GM12878 (cell line): ENCODE results near the gene CTBS. TPM values are rescaled to one million over a fixed set of nuclear protein-coding genes. Genes with fewer than 3 reads are reported as not detected.

Experiments
- BHLHE40 ChIP-seq, 2 experiments: fragments of 450-650 bp in 1 of 2; IDR thresholded peaks; 2 replicates each; pipeline ENCODE4 v1.6.1; 2011 to 2017; ENCODE audit warnings: low read depth in 2 of 2, borderline replicate concordance in 1 of 2, improper control_type of control experiment in 1 of 2, low read length in 1 of 2, mild to moderate bottlenecking in 1 of 2
- BRCA1 ChIP-seq: IDR thresholded peaks from 2 replicates; pipeline ENCODE4 v1.6.1; 2011; ENCODE audit warnings: low read depth, low read length, improper control_type of control experiment
- EGR1 ChIP-seq, 2 experiments: IDR thresholded peaks; 1 replicate in 1 of 2; 2 replicates in 1 of 2; pipeline ENCODE4 v1.6.1; 2011 to 2012; ENCODE audit warnings: low read depth in 2 of 2, low read length in 2 of 2, borderline replicate concordance in 1 of 2, mild to moderate bottlenecking in 1 of 2, moderate library complexity in 1 of 2
- EP300 ChIP-seq, 2 experiments: fragments of 150-350 bp in 1 of 2; IDR thresholded peaks; 2 replicates each; pipeline ENCODE4 v1.6.1; 2011 to 2012; ENCODE audit warnings: low read depth in 2 of 2, low read length in 2 of 2, borderline replicate concordance in 1 of 2, improper control_type of control experiment in 1 of 2, inconsistent platforms in 1 of 2; ENCODE audit not compliant: control insufficient read depth in 1 of 2
- KAT2A ChIP-seq: conservative IDR thresholded peaks from 2 replicates; pipeline ENCODE4 v1.6.1; 2011; ENCODE audit warnings: low read depth, low read length; ENCODE audit not compliant: control insufficient read depth
- MEF2B ChIP-seq: fragments of 450-650 bp; IDR thresholded peaks from 2 replicates; pipeline ENCODE4 v1.6.1; 2018; ENCODE audit warnings: mild to moderate bottlenecking, moderate library complexity; ENCODE audit not compliant: partially characterized antibody, poor library complexity, severe bottlenecking
- PRDM15 ChIP-seq: fragments of 450-650 bp; formaldehyde crosslinking; IDR thresholded peaks from 2 replicates; pipeline ENCODE4 v1.4.0; 2020; ENCODE audit warnings: mild to moderate bottlenecking, moderate library complexity
- RAD21 ChIP-seq: IDR thresholded peaks from 2 replicates; pipeline ENCODE4 v1.6.1; 2011; ENCODE audit warnings: mild to moderate bottlenecking, low read depth, low read length, moderate library complexity; ENCODE audit not compliant: insufficient read depth
- RB1 ChIP-seq: fragments of 450-650 bp; formaldehyde crosslinking; IDR thresholded peaks from 2 replicates; pipeline ENCODE4 v1.6.1; 2017; ENCODE audit warnings: mild to moderate bottlenecking, borderline replicate concordance
- RELA ChIP-seq: fragments of 450-650 bp; IDR thresholded peaks from 2 replicates; pipeline ENCODE4 v1.8.0; 2014; ENCODE audit warnings: borderline replicate concordance; ENCODE audit not compliant: partially characterized antibody
- RUNX3 ChIP-seq: IDR thresholded peaks from 2 replicates; pipeline ENCODE4 v1.6.1; 2012; ENCODE audit warnings: low read length, inconsistent platforms
- SMAD5 ChIP-seq: IDR thresholded peaks from 2 replicates; pipeline ENCODE4 v1.6.1; 2016; ENCODE audit warnings: antibody characterized with exemption, low read depth
- SMARCA5 ChIP-seq: fragments of 450-650 bp; IDR thresholded peaks from 2 replicates; pipeline ENCODE4 v1.6.1; 2017; ENCODE audit warnings: mild to moderate bottlenecking
- TCF3 ChIP-seq: IDR thresholded peaks from 2 replicates; pipeline ENCODE4 v1.6.1; 2012; ENCODE audit warnings: low read depth, mild to moderate bottlenecking, low read length, borderline replicate concordance; ENCODE audit not compliant: insufficient read depth
- YBX1 ChIP-seq: fragments of 450-650 bp; IDR thresholded peaks from 2 replicates; pipeline ENCODE4 v1.6.1; 2016; ENCODE audit warnings: antibody characterized with exemption
- ZNF207 ChIP-seq: fragments of 450-650 bp; IDR thresholded peaks from 2 replicates; pipeline ENCODE4 v1.6.1; 2014; ENCODE audit warnings: antibody characterized with exemption, mild to moderate bottlenecking, borderline replicate concordance
- ZNF24 ChIP-seq: fragments of 450-650 bp; IDR thresholded peaks from 2 replicates; pipeline ENCODE4 v1.6.1; 2017; ENCODE audit warnings: antibody characterized with exemption, mild to moderate bottlenecking
- ZNF274 ChIP-seq: IDR thresholded peaks from one replicate; pipeline ENCODE4 v1.8.0; 2011; ENCODE audit not compliant: insufficient read length, insufficient read depth
- ZNF622 ChIP-seq: fragments of 450-650 bp; IDR thresholded peaks from 2 replicates; pipeline ENCODE4 v1.6.1; 2017; ENCODE audit warnings: mild to moderate bottlenecking, inconsistent platforms
- ZSCAN29 ChIP-seq: fragments of 450-650 bp; IDR thresholded peaks from 2 replicates; pipeline ENCODE4 v1.6.1; 2017; ENCODE audit warnings: mild to moderate bottlenecking, moderate library complexity
- polyA plus RNA-seq, 11 experiments: library from polyadenylated mRNA; depleted of rRNA in 4 of 11; unstranded in 6 of 11; stranded (reverse) in 5 of 11; fragments of >200 nt; fragmentation: Nextera tagmentation in 4 of 11; fragmentation: Illumina TruSeq in 1 of 11; extraction: Ambion mirVana in 4 of 11; extraction: Trizol in 1 of 11; gene quantifications; 1 replicate in 1 of 11; 2 replicates in 10 of 11; pipeline versions ENCODE4 v1.2.1 to v1.2.3, GENCODE V29; 2011 to 2016; ENCODE audit warnings: inconsistent platforms in 2 of 11, missing spikeins in 2 of 11, low read depth in 1 of 11
- total RNA-seq, 4 experiments: library from RNA; depleted of rRNA in 3 of 4; stranded (reverse); fragments of >200 nt in 3 of 4; fragmentation: Illumina TruSeq in 1 of 4; extraction: Trizol in 1 of 4; gene quantifications; 2 replicates each; pipeline versions ENCODE4 v1.2.1 to v1.2.3, GENCODE V29; 2013 to 2021
- TF ChIP-seq, protein P1 (sequence below): fragments of 450-650 bp; IDR thresholded peaks from 2 replicates; pipeline ENCODE4 v1.6.1; 2017; ENCODE audit warnings: mild to moderate bottlenecking

CTBS gene
- total and polyA plus RNA-seq, 10 of the 15 experiments (the other 5 are each of a cell fraction or from before 2014, with no cell fraction given) = 4.3 to 21.2 (median 12.3) TPM

DNA sequence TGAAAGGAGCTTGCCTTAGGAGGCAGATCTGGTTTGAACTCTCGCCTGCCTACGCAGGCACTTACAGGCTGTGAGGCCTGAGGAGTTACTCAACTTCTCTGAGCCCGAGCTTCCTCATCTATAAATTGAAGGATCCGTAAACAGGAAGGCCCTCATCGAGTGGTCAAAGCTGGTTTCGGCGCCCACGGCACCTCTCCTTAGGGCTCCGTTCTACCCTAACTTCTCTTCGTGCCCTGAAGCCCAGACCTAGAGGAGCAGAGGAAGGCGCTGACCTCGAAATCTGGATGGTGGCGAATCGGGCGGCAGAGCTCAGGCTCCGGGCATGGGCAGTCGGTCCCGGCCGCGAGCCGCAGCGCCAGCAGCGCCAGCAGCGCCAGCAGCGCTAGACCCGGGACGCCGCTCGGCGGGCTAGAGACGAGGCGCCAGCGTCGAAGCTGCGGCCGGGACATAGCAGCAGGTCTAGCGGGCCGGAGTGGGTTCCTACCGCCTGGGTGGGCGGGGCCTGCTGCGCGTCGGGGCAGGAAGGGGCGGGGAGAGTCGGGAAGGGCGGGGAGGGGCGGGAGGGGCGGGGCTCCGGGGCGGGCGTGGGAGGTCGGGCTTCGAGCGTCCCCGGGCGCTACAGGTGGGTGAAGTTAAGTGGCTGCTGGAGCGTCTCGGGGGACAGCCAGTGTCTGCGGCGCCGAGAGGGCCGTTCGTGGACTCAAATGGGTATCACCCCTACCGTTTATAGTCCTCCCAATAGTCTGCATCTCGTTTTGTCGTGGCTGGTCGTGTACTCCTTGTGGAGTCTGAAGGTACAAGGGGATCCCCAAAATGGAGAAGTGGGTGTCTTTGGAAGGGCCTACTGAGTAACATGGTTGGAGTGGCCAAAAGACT is at the start of gene CTBS (continued):
- no peak for TF ChIP-seq YBX1
- TF ChIP-seq ZSCAN29 = no peak
- TF ChIP-seq RUNX3 = peak; percentile 23; the same call in 1 of the 2 replicates
- peak; percentile 66 for TF ChIP-seq TCF3
- TF ChIP-seq ZNF274 = no peak
- TF ChIP-seq SMAD5 = peak; percentile 75; the same call in 1 of the 2 replicates
- 0 out of 4 replicates have a peak, but pooled peaks of 1 of the 2 experiments have one; percentile 34 for TF ChIP-seq BHLHE40 (IDR thresholded peaks at IDR 0.05; ENCODE audit: borderline replicate concordance in 1 of 2, low read depth in 2 of 2, low read length in 1 of 2)
- peak in 1 of 2 experiments; percentile 82; a peak in 1 of 3 replicates for TF ChIP-seq EGR1 (IDR thresholded peaks at IDR 0.05; ENCODE audit: borderline replicate concordance in 1 of 2, low read depth in 2 of 2, low read length in 2 of 2)
- no peak for TF ChIP-seq RAD21
- peak; percentile 59 for TF ChIP-seq MEF2B
- TF ChIP-seq RELA = no peak
- TF ChIP-seq, protein P1, sequence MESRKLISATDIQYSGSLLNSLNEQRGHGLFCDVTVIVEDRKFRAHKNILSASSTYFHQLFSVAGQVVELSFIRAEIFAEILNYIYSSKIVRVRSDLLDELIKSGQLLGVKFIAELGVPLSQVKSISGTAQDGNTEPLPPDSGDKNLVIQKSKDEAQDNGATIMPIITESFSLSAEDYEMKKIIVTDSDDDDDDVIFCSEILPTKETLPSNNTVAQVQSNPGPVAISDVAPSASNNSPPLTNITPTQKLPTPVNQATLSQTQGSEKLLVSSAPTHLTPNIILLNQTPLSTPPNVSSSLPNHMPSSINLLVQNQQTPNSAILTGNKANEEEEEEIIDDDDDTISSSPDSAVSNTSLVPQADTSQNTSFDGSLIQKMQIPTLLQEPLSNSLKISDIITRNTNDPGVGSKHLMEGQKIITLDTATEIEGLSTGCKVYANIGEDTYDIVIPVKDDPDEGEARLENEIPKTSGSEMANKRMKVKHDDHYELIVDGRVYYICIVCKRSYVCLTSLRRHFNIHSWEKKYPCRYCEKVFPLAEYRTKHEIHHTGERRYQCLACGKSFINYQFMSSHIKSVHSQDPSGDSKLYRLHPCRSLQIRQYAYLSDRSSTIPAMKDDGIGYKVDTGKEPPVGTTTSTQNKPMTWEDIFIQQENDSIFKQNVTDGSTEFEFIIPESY = no peak
- no peak for TF ChIP-seq ZNF622
- no peak for TF ChIP-seq EP300 (IDR thresholded peaks at IDR 0.05; ENCODE audit: borderline replicate concordance in 1 of 2, control insufficient read depth in 1 of 2, low read depth in 2 of 2, low read length in 2 of 2)
- no peak for TF ChIP-seq BRCA1
- TF ChIP-seq PRDM15 (CRISPR knock-in tag) = no peak
- no peak for TF ChIP-seq ZNF24
- TF ChIP-seq RB1 = no peak; the same call in 1 of the 2 replicates
- no peak for TF ChIP-seq KAT2A
- TF ChIP-seq SMARCA5 = peak; percentile 65; the same call in 1 of the 2 replicates
- TF ChIP-seq ZNF207 = peak; percentile 42; the same call in 1 of the 2 replicates
